ENCODE results near the gene HS6ST2.

The HS6ST2 gene

DNA sequence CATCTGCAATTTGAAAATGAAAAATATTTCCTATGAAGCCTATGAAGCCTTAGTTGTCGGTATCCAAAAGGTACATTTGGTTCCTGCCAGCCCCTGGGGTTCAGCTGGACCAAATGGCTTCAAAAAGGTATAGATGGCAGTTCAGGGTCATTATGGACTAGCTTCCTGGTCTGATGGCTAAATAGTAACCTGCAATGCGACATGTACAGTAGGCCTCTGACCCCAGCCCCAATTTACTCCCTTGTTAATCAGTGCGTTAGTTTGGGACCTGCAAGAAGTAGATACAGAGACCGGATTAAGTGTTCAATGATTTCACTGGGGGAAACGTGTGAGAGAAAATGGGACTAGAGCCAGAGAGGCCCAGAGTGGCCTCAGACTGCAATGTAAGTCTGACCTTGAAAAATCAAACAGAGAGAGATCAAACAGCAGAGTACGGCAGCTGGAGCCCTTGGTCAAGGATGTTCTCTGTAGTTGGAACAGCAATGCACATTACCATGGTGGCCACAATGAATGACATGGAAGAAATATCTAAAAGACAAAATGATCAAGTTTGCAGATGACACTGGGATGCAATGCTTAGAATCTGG is 354.6 kb downstream of the HS6ST2 start:
- no peak for DNase-seq

DNA sequence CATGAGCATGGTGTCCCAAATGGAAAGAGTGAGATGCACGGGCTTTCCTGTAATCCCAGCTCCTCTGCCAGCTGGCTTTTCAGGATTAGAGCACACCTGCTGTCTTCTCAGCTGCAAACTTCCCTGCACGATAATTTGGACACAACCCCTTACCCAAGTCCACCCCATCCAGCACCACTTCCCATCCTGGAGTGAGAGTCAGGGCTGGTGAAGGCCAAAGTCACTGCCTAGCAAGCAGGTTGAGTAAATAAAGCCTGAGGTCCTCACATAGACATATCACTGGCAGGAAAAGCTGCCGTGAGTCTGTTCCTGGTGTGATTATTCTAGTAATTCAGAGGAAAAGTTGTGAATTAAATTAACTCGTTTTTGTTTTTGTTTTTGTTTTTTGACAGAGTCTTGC is 355.7 kb downstream of the HS6ST2 start:
- DNase-seq = no peak

DNA sequence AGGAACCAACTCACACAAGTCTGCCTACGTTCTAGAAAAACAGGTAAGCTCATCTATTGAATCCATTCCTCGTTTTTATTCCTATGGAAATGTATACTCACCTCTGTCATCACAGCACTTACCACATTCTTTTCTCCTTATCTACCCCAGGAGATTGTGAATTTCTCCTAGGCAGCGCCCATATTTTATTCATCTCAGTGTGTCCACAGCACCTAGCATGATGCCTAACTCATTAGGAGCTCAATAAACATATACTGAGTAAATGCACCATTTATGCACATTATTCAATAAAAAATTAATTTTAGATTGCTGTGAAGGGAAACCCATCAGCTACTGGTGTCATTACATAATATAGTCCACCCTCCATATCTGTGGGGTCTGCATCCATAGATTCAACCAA is 363.4 kb downstream of the HS6ST2 start:
- no peak for DNase-seq

DNA sequence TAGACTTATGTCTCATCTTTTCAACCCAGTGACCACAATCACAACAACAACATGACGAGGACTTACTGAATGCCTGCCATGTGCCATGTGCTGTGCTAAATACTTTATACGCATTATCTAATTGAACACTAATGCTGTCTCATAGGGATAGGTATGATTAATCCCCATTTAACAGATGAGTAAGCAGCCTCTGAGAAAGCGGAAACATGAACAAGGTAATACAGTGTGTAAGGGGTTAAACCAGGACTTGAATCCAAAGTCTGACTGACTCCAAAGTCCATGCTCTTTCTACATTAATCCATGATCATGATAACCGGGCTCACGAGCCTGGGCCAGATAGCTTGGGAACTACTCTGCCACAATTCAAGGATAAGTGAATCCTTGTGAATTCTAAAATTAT is 364.3 kb downstream of the HS6ST2 start:
- no peak for DNase-seq

DNA sequence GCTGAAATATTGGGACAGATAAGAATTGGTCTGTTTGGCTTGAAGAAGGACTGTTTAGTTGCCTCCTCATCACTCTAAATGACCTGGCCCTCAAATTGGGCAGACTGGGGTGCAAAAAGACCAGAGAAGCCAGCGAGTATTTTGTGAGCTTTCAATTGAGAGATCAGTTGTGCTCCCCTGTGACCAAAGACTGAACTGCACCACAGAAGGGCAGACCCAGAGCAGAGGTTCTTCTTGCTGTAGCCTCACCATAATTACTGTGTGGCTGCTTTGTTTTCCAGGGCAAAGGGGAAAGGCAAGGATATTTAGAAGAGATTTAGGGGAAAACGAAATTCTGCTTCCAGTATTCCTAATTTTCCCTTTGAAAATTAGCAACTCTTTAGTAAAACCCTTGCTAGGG is 365.5 kb downstream of the HS6ST2 start:
- DNase-seq = no peak

DNA sequence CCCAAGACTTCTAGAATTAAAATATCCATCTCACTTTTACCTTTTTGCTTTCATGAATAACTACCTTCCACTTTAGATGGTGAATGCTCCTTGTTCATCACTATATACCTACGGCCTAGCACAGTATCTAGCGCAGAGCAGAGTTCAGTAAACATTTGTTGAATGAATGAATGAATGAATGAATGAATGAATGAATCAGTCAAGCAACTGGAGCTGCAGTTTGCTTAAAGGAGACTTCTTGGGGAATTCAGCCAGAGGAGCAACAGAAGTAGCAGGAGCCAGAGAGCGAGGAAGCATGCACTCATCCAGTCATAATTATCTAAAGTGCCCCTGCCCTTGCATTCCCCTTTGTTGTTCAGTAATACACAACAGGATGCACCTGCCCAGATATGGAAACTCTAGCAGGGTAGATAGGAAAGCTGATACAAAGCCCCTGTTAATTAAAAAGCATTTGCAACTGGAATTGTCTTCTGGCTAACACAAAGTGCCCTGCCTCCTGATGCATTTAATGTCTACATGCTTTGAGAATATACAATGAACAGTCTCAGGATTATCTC is 366.6 kb downstream of the HS6ST2 start:
- DNase-seq = no peak

DNA sequence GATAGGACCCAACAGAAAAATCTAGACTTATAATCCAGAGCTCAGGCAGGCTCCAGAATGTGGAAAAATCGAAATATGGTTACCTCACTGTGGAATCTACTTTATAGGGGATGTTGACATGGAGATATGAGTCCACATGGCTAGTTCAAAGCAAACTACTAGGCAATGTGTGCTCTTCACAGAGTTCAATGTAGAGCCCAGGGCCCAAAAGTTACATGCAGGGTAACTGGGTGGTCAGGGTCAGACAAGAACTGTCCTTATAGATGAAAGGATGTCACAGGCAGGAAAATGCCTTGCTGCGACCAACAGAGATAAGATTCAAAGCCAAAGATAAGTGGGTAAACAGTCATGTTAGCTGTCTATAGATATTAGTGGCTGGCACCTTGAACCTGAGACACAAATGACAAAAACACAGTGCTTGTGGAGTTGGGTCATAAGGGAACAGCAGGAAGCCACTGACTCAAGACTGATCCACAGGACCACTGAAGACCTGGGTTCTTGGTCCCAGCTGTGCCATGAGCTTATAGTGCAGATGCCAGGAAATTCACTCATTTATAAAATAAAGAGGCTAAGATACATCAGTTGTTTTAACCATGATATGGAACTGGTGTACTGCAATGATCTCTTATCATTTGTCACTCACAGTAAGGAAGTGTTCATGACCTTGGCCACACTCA is 367.9 kb downstream of the HS6ST2 start:
- DNase-seq = no peak

DNA sequence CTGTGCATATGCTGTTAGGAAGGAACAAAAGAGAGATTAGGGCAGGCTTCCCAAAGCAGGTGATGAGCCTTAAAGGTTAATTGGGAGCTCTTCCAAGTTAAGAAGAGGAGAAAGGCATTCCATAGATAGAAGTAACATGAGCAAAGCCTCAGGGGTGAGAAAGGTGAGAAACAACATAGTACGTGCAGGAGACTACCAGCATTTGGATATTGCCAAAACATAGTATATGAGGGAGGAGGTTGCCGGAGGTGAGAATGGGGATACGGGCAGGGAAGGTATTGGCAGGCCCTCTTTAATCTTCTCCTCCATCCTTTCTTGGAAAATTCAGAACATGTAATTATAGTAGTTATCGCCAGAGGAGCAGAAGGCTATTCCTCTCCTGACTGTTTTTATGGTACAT is 373.5 kb downstream of the HS6ST2 start:
- DNase-seq = no peak

DNA sequence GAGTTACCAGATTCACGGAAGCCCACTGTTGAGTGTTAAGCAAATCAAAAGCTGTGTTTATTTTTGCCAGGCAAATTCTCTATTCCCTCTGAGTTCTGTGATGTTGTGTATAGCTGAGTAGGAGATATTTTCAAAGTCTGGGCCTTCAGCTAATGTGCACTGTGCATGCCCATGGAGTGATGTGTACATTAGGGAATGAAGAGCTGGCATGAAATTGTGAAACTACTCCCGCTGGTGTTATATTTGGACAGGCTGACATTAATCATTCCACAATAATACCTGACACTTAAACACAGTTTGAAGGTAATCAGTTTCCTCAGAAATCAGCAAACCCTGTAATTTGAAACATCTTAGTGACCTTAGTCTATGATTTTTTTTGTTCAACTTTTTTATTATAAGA is 381.5 kb downstream of the HS6ST2 start:
- no peak for DNase-seq
